Keratinocyte (primary cell): ENCODE measurements around the gene TPMT. TPM values are rescaled to one million over a fixed set of nuclear protein-coding genes. Genes with fewer than 3 reads are reported as not detected.

Experiments used
- DNase-seq: peaks from one replicate; pipeline ENCODE4 v3.0.0-alpha.2; 2011; ENCODE audit warnings: low read depth, missing footprints, low spot score
- FAIRE-seq: peaks from 2 replicates; lab custom pipeline; 2011; peaks lifted over from hg19 to GRCh38; lab: Jason Lieb, UNC
- H2AFZ ChIP-seq: 2 replicates; pipeline ENCODE4 v1.6.0; 2012; ENCODE audit warnings: low read length, control low read depth, inconsistent platforms; ENCODE audit not compliant: control insufficient read depth
- H3K27ac ChIP-seq: 2 replicates; pipeline ENCODE4 v1.5.1; 2011; ENCODE audit warnings: low read length; ENCODE audit not compliant: control insufficient read depth, insufficient read depth
- H3K27me3 ChIP-seq: 3 replicates; pipeline ENCODE4 v1.6.0; 2011; ENCODE audit warnings: low read length; ENCODE audit not compliant: control insufficient read depth, insufficient read depth; ENCODE audit errors: extremely low read depth
- H3K36me3 ChIP-seq, 2 experiments: 2 replicates in 1 of 2; 3 replicates in 1 of 2; pipeline ENCODE4 v1.5.1; 2011; ENCODE audit warnings: low read length in 2 of 2, mild to moderate bottlenecking in 1 of 2; ENCODE audit not compliant: control insufficient read depth in 2 of 2, insufficient read depth in 2 of 2; ENCODE audit errors: extremely low read depth in 1 of 2
- H3K4me1 ChIP-seq: 3 replicates; pipeline ENCODE4 v1.5.1; 2011; ENCODE audit warnings: low read length; ENCODE audit not compliant: control insufficient read depth, insufficient read depth; ENCODE audit errors: extremely low read depth
- H3K4me2 ChIP-seq: 3 replicates; pipeline ENCODE4 v1.6.0; 2011; ENCODE audit warnings: low read depth, low read length; ENCODE audit not compliant: control insufficient read depth, insufficient read depth; ENCODE audit errors: extremely low read depth
- H3K4me3 ChIP-seq, 3 experiments: fragments of 200-600 bp in 1 of 3; sonication (generic) in 1 of 3; 2 replicates in 2 of 3; 3 replicates in 1 of 3; pipeline ENCODE4 v1.5.1; 2011 to 2016; ENCODE audit warnings: low read length in 3 of 3, mild to moderate bottlenecking in 3 of 3, control low read depth in 2 of 3, inconsistent platforms in 1 of 3, low read depth in 1 of 3, mixed read lengths in 1 of 3, mixed run types in 1 of 3, moderate library complexity in 1 of 3; ENCODE audit not compliant: control insufficient read depth in 2 of 3, insufficient read depth in 2 of 3; ENCODE audit errors: extremely low read depth in 1 of 3
- H3K79me2 ChIP-seq: 2 replicates; pipeline ENCODE4 v1.6.0; 2012; ENCODE audit warnings: low read length; ENCODE audit not compliant: control insufficient read depth, insufficient read depth
- H3K9ac ChIP-seq: 3 replicates; pipeline ENCODE4 v1.6.0; 2011; ENCODE audit warnings: low read length; ENCODE audit not compliant: control insufficient read depth, insufficient read depth; ENCODE audit errors: extremely low read depth
- H3K9me1 ChIP-seq: 3 replicates; pipeline ENCODE4 v1.6.0; 2011; ENCODE audit warnings: low read length; ENCODE audit not compliant: control insufficient read depth, insufficient read depth; ENCODE audit errors: extremely low read depth
- H3K9me3 ChIP-seq: 2 replicates; pipeline ENCODE4 v1.5.1; 2012; ENCODE audit warnings: low read depth, low read length; ENCODE audit not compliant: control insufficient read depth
- H4K20me1 ChIP-seq: 3 replicates; pipeline ENCODE4 v1.6.0; 2011; ENCODE audit warnings: low read length; ENCODE audit not compliant: control insufficient read depth, insufficient read depth; ENCODE audit errors: extremely low read depth
- CTCF ChIP-seq, 3 experiments: IDR thresholded peaks in 1 of 3; conservative IDR thresholded peaks in 1 of 3; optimal IDR thresholded peaks in 1 of 3; 2 replicates in 2 of 3; 3 replicates in 1 of 3; pipeline versions ENCODE3 to v1.5.1; 2011; ENCODE audit warnings: low read length in 3 of 3, mild to moderate bottlenecking in 3 of 3, moderate library complexity in 2 of 3, control low read depth in 1 of 3, inconsistent platforms in 1 of 3; ENCODE audit not compliant: insufficient read depth in 2 of 3; ENCODE audit errors: extremely low read depth in 1 of 3
- EZH2 ChIP-seq: IDR thresholded peaks from one replicate; pipeline ENCODE4 v1.6.1; 2012; ENCODE audit warnings: inconsistent platforms, mild to moderate bottlenecking, low read length, moderate library complexity
- dilution Hi-C: fragments of 300-500 bp; cut with MboI; formaldehyde crosslinking; loops from one replicate; pipeline ENCODE4 v1.7.0; 2020; ENCODE audit warnings: low sequenced_read_pairs; ENCODE audit not compliant: extremely low pct_ligation_motif_present
- polyA plus RNA-seq, 5 experiments: library from polyadenylated mRNA; depleted of rRNA in 3 of 5; stranded (reverse) in 3 of 5; stranded (forward) in 1 of 5; unstranded in 1 of 5; fragments of >200 nt; gene quantifications; 1 replicate in 1 of 5; 2 replicates in 3 of 5; 3 replicates in 1 of 5; pipeline versions ENCODE4 v1.2.1 to v1.2.3, GENCODE V29; 2011 to 2012; ENCODE audit warnings: missing spikeins in 2 of 5, low read depth in 1 of 5, low replicate concordance in 1 of 5

The TPMT gene
- polyA plus RNA-seq, 1 donor (not counting 4 experiments of a cell fraction or from before 2014, with no cell fraction given), result 38.6 TPM

GRCh38 chr6:18081025-18081668 is 73.7 kb downstream of the TPMT start:
- H3K9me1 ChIP-seq, result no peaks in the 10 kb centered on the region
- no peaks in the 10 kb centered on the region for H4K20me1 ChIP-seq
- no peaks in the 10 kb centered on the region for H3K9me3 ChIP-seq
- no peak overlapping the region for H3K4me3 ChIP-seq
- H3K9ac ChIP-seq, result no peak overlapping the region
- H3K4me2 ChIP-seq, result no peak overlapping the region
- no peaks in the 10 kb centered on the region for H3K27me3 ChIP-seq
- dilution Hi-C loops, result no loop called here
- no peaks in the 10 kb centered on the region for H3K79me2 ChIP-seq
- TF ChIP-seq EZH2, result no peak
- no peak for TF ChIP-seq CTCF (optimal IDR thresholded peaks at IDR 0.05 in 1 of 3, IDR thresholded peaks at IDR 0.05 in 1 of 3, conservative IDR thresholded peaks at IDR 0.05 in 1 of 3; ENCODE audit: extremely low read depth in 1 of 3, insufficient read depth in 2 of 3, low read length in 3 of 3)
- FAIRE-seq (no peak), DNase-seq (no peak)
- H3K36me3 ChIP-seq, result no peaks in the 10 kb centered on the region
- H3K4me1 ChIP-seq, result no peaks in the 10 kb centered on the region
- H2AFZ ChIP-seq, result no peak overlapping the region
- no peak overlapping the region for H3K27ac ChIP-seq

GRCh38 chr6:18080544-18080943 is 74.3 kb downstream of the TPMT start:
- Histone ChIP-seq H3K27ac (no peak overlapping the region), H3K9ac (no peak overlapping the region), H3K36me3 (no peaks in the 10 kb centered on the region), H3K4me3 (no peak overlapping the region), H3K9me1 (no peaks in the 10 kb centered on the region), H2AFZ (no peak overlapping the region), H3K79me2 (no peaks in the 10 kb centered on the region), H3K4me2 (no peak overlapping the region), H3K9me3 (no peaks in the 10 kb centered on the region), H3K4me1 (no peaks in the 10 kb centered on the region), H4K20me1 (no peaks in the 10 kb centered on the region), H3K27me3 (no peaks in the 10 kb centered on the region)
- no peak for DNase-seq
- TF ChIP-seq EZH2, result no peak
- TF ChIP-seq CTCF (optimal IDR thresholded peaks at IDR 0.05 in 1 of 3, IDR thresholded peaks at IDR 0.05 in 1 of 3, conservative IDR thresholded peaks at IDR 0.05 in 1 of 3; ENCODE audit: extremely low read depth in 1 of 3, insufficient read depth in 2 of 3, low read length in 3 of 3), result no peak
- dilution Hi-C loops, result no loop called here
- FAIRE-seq, result no peak
